ENCODE results near the gene GMPPA. TPM values are rescaled to one million over a fixed set of nuclear protein-coding genes. Genes with fewer than 3 reads are reported as not detected.

Gene GMPPA
- total RNA-seq, 1 experiment from 2014 or later = 32.0 TPM

DNA sequence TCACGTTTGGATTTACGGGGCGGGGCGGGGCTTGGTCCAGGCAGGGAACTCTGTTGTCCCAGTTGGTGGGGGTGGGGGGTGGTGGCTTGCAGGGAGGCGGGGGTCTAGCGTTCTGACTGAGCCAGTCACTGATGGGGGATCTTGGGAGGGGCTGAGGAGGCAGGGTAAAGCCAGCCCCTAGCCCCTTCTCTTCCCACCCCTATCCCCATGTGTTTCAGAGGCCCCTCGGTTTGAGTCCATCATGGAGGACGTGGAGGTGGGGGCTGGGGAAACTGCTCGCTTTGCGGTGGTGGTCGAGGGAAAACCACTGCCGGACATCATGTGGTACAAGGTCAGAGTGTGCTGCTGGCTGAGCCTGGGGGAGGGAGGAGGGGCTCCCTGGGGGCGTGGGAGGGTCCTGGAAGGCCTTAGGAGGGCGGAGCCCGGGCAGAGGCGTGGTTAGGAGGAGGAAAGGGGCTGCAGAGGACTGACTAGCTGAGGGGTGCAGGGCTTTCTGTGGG, 22.0 kb upstream of the GMPPA start:
- no peak overlapping the region for H2BK20ac ChIP-seq (ENCODE audit: low read depth, low read length, poor library complexity, severe bottlenecking)
- DNase-seq = peak; percentile 97
- H3K4ac ChIP-seq (ENCODE audit: low read depth, low read length) = no peak overlapping the region
- no peaks in the 10 kb centered on the region for H4K20me1 ChIP-seq (ENCODE audit: control insufficient read depth, insufficient read depth, insufficient read length)
- H2BK15ac ChIP-seq (ENCODE audit: low read depth, low read length) = no peak overlapping the region
- no peaks in the 10 kb centered on the region for H3K9me3 ChIP-seq (ENCODE audit: control insufficient read depth, low read depth, low read length)
- Mint-ChIP-seq H3K27me3 (ENCODE audit: low read depth) (peaks cover 4% of the 10 kb centered on the region), H3K4me1 (peaks cover 18 to 23% of the 10 kb centered on the region in 2 experiments), H3K36me3 (ENCODE audit: insufficient read depth in 1 of 3, low read depth in 3 of 3) (peaks cover 3 to 4% (median 4%) of the 10 kb centered on the region in 3 experiments; a peak in 4 of 7 replicates), H3K4me3 (peak overlapping the region; percentile 65 to 84), H3K27ac (peak overlapping the region; percentile 86 to 97 (median 95); a peak in 6 of 7 replicates), H3K9me3 (no peaks in the 10 kb centered on the region; a peak in 1 of 5 replicates)
- H3K27me3 ChIP-seq (ENCODE audit: insufficient read depth, low read length) = no peaks in the 10 kb centered on the region
- no peak overlapping the region for H4K8ac ChIP-seq (replicated peaks; ENCODE audit: insufficient read length, low read depth, low read length)
- H3K56ac ChIP-seq (ENCODE audit: insufficient read length, low read depth, low read length) = no peak overlapping the region
- TF ChIP-seq CTCF (conservative IDR thresholded peaks at IDR 0.05) = no peak
- no peak overlapping the region for H2BK12ac ChIP-seq (ENCODE audit: insufficient read length, low read depth, low read length)
- no CpG with 5 or more reads among the region's 16 CpGs for WGBS (ENCODE audit: extremely low coverage, insufficient read length, low lambda C conversion rate)
- no peak overlapping the region for H3K23ac ChIP-seq (ENCODE audit: insufficient read length, low read depth, low read length)
- H3K79me1 ChIP-seq (ENCODE audit: insufficient read depth, low read depth, low read length, poor library complexity, severe bottlenecking) = no peaks in the 10 kb centered on the region
- no peak overlapping the region for H2AK5ac ChIP-seq (ENCODE audit: insufficient read length, low read length)
- H3K9ac ChIP-seq (ENCODE audit: extremely low read depth, insufficient read length, low read length) = peak overlapping the region; percentile 24
- H3T11ph ChIP-seq (ENCODE audit: low read length) = no peak overlapping the region
- peaks cover 2% of the 10 kb centered on the region for H3K23me2 ChIP-seq (ENCODE audit: insufficient read length, low read depth, low read length, poor library complexity, severe bottlenecking)
- no peak overlapping the region for H3K27ac ChIP-seq (ENCODE audit: insufficient read length, low read depth, low read length)
- no peak overlapping the region for H2AFZ ChIP-seq (ENCODE audit: low read length)
- H3K4me1 ChIP-seq (ENCODE audit: insufficient read depth, low read length) = no peaks in the 10 kb centered on the region
- no peak overlapping the region for H4K91ac ChIP-seq (ENCODE audit: insufficient read length, low read depth, low read length)
- no peak overlapping the region for H4K5ac ChIP-seq (ENCODE audit: insufficient read length, low read depth, low read length)
- peak overlapping the region; percentile 85 for H2BK120ac ChIP-seq (ENCODE audit: low read depth, low read length, poor library complexity, severe bottlenecking)
- peak overlapping the region; percentile 76 for H3K18ac ChIP-seq (ENCODE audit: insufficient read length, low read depth, low read length)
- peak overlapping the region; percentile 77 for H3K4me2 ChIP-seq (ENCODE audit: insufficient read depth, insufficient read length, low read length)
- H3K14ac ChIP-seq (ENCODE audit: insufficient read depth, low read length) = peak overlapping the region; percentile 64; the same call in 1 of the 2 replicates
- H2BK5ac ChIP-seq (ENCODE audit: insufficient read length, low read length) = no peak overlapping the region
- H3K79me2 ChIP-seq (ENCODE audit: insufficient read depth, low read length) = no peaks in the 10 kb centered on the region
